Esophagus muscularis mucosa (tissue), 4 donors: ENCODE measurements around the gene CYP24A1.

Experiments
- CTCF ChIP-seq, 3 experiments: fragments of 200-600 bp in 2 of 3; fragments of 450-650 bp in 1 of 3; sonication (generic) in 2 of 3; IDR thresholded peaks; one replicate each; pipeline ENCODE4 v1.5.1; 2017 to 2019; ENCODE audit warnings: antibody characterized with exemption in 3 of 3, mild to moderate bottlenecking in 2 of 3, moderate library complexity in 1 of 3
- EP300 ChIP-seq: sonication (generic); formaldehyde crosslinking; IDR thresholded peaks from one replicate; pipeline ENCODE4 v1.6.1; 2017; ENCODE audit warnings: antibody characterized with exemption
- POLR2A ChIP-seq: fragments of 450-650 bp; IDR thresholded peaks from one replicate; pipeline ENCODE4 v1.6.1; 2017; ENCODE audit warnings: antibody characterized with exemption, moderate library complexity, mild to moderate bottlenecking, low read depth
- POLR2AphosphoS5 ChIP-seq, 2 donors: sonication (generic); formaldehyde crosslinking; IDR thresholded peaks; one replicate each; pipeline ENCODE4 v1.6.1; 2017; ENCODE audit warnings: antibody characterized with exemption in 2 of 2

- TF ChIP-seq POLR2AphosphoS5 (IDR thresholded peaks at IDR 0.05) (no peak), CTCF (IDR thresholded peaks at IDR 0.05) (no peak), EP300 (no peak), POLR2A (no peak)
Observed at GRCh38 chr20:54197621-54198604, 24.1 kb upstream of the CYP24A1 start.
